ENCODE measurements around the gene ARHGEF12.

Gene ARHGEF12

DNA sequence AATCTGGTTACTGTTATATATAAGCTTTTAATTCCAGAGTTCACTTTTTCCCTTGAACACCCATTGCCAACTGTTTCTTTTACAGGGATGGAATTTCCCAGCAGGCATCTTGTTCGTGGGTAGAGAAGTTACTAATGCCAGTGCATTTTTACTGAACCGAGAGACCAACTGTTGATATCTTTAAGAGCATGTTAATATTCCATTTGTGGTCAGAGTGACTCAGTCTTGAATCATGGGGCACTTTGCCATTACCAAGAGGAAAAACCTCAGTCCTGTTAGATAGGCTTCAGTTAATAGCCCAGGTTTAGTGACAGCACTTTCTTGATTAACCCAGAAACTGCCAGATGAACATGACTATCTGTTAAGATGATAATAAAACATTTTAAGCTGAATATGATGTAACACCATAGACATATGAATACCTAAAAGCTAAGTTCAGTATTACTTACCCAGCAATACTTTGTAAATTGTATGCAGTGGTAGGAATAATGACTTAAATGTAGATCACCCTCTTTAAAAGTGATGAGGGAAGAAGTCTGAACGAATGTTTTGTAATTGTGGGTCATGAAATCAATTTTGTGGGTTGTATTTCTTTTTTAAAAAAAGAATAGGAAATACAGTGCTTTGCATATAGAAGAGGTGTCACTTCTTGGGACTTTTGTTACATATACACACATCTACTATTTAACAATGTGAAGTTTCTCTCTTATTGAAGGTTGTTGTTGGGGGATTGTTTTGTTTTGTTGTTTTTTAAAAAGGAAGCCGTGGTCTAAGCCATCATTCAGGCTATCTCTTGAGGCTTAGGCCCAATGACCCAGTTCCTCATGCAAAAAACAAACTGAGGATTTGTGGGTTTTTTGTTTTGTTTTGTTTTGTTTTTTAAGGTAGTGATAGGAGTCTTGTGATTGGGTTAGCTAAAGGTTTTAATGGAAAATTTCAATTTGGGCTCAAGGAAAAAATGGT is 96.1 kb downstream of the ARHGEF12 start:
- H3K27me3 ChIP-seq (ENCODE audit: insufficient read depth, low read length, poor library complexity): no peaks in the 10 kb centered on the region
- H3K79me2 ChIP-seq (ENCODE audit: control insufficient read depth, insufficient read depth, low read length): no peaks in the 10 kb centered on the region
- no peak overlapping the region for H3K4me2 ChIP-seq (ENCODE audit: low read length)
- H3K36me3 ChIP-seq (ENCODE audit: control insufficient read depth, insufficient read depth, low read length): no peaks in the 10 kb centered on the region
- no peak overlapping the region for H3K4me3 ChIP-seq (ENCODE audit: low read length)
- H2AK5ac ChIP-seq (ENCODE audit: low read length): no peak overlapping the region
- H2BK15ac ChIP-seq (replicated peaks; ENCODE audit: low read depth): no peak overlapping the region
- no peak overlapping the region for H4K8ac ChIP-seq (ENCODE audit: low read depth, low read length)
- no peak overlapping the region for H3K4ac ChIP-seq (ENCODE audit: low read depth, low read length)
- no peak overlapping the region for H2BK120ac ChIP-seq (ENCODE audit: low read depth, low read length)
- no peak overlapping the region for H3K56ac ChIP-seq (ENCODE audit: low read length)
- H3K4me1 ChIP-seq (ENCODE audit: control insufficient read depth, low read depth, low read length): no peaks in the 10 kb centered on the region
- no peak overlapping the region for H3K18ac ChIP-seq (ENCODE audit: low read length)
- peak; percentile 1 for DNase-seq
- WGBS (ENCODE audit: extremely low coverage, insufficient coverage, low lambda C conversion rate): no CpG with 5 or more reads among the region's 4 CpGs
- no peak overlapping the region for H3K9ac ChIP-seq (ENCODE audit: low read length)
- H4K5ac ChIP-seq (ENCODE audit: low read length): no peak overlapping the region
- no peak overlapping the region for H3K23ac ChIP-seq (ENCODE audit: low read length)
- H3K79me1 ChIP-seq (ENCODE audit: low read length): no peaks in the 10 kb centered on the region
- no peak overlapping the region for H2BK5ac ChIP-seq (ENCODE audit: low read length)
- no peak overlapping the region for H3K27ac ChIP-seq (ENCODE audit: low read depth, low read length)

DNA sequence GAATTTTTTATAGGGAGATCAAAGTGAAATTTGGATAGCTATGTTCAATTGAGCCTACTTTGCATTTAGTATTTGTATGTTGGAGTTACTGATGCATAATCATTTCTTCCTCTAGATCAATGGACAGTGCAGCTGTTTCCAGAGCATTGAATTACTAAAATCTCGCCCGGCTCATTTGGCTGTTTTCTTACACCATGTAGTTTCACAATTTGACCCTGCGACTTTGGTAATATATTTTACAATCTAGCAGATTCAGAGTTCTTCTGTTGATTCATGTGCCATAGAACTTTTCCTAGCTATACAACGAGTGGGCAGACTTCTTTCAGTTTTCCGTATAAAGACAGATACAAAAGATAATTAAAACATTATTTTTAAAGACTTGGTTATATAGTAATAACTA is 105.4 kb downstream of the ARHGEF12 start:
- H3K18ac ChIP-seq (ENCODE audit: low read length): no peak overlapping the region
- no peak overlapping the region for H2BK15ac ChIP-seq (replicated peaks; ENCODE audit: low read depth)
- no peak overlapping the region for H3K23ac ChIP-seq (ENCODE audit: low read length)
- H3K79me1 ChIP-seq (ENCODE audit: low read length): no peaks in the 10 kb centered on the region
- no peak overlapping the region for H3K56ac ChIP-seq (ENCODE audit: low read length)
- H3K9ac ChIP-seq (ENCODE audit: low read length): no peak overlapping the region
- H4K5ac ChIP-seq (ENCODE audit: low read length): no peak overlapping the region
- H3K4me2 ChIP-seq (ENCODE audit: low read length): no peak overlapping the region
- H2BK5ac ChIP-seq (ENCODE audit: low read length): no peak overlapping the region
- no peaks in the 10 kb centered on the region for H3K36me3 ChIP-seq (ENCODE audit: control insufficient read depth, insufficient read depth, low read length)
- H2AK5ac ChIP-seq (ENCODE audit: low read length): no peak overlapping the region
- H3K4ac ChIP-seq (ENCODE audit: low read depth, low read length): no peak overlapping the region
- WGBS (ENCODE audit: extremely low coverage, insufficient coverage, low lambda C conversion rate): no CpG with 5 or more reads among the region's 5 CpGs
- no peak overlapping the region for H3K27ac ChIP-seq (ENCODE audit: low read depth, low read length)
- H3K27me3 ChIP-seq (ENCODE audit: insufficient read depth, low read length, poor library complexity): no peaks in the 10 kb centered on the region
- no peaks in the 10 kb centered on the region for H3K79me2 ChIP-seq (ENCODE audit: control insufficient read depth, insufficient read depth, low read length)
- no peaks in the 10 kb centered on the region for H3K4me1 ChIP-seq (ENCODE audit: control insufficient read depth, low read depth, low read length)
- H2BK120ac ChIP-seq (ENCODE audit: low read depth, low read length): no peak overlapping the region
- no peak overlapping the region for H4K8ac ChIP-seq (ENCODE audit: low read depth, low read length)
- H3K4me3 ChIP-seq (ENCODE audit: low read length): no peak overlapping the region
- DNase-seq: no peak

DNA sequence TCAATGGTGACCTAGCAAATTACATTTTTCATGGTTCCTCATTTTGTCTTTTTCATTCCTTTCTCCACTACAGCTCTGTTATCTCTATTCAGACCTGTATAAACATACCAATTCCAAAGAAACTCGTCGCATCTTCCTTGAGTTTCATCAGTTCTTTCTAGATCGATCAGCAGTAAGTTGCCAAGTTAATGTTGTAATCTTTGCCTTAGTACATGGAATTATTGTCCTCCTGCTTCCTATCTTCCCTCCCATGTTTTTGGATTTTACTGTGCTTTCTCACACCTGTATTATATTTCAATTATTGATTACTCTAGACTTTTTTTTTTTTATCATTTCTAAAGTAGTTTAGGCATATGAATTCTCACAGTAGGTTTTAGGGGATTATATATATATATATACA is 105.8 kb downstream of the ARHGEF12 start:
- no peak overlapping the region for H2BK15ac ChIP-seq (replicated peaks; ENCODE audit: low read depth)
- no peak overlapping the region for H3K27ac ChIP-seq (ENCODE audit: low read depth, low read length)
- H2BK5ac ChIP-seq (ENCODE audit: low read length): no peak overlapping the region
- H3K56ac ChIP-seq (ENCODE audit: low read length): no peak overlapping the region
- no peaks in the 10 kb centered on the region for H3K4me1 ChIP-seq (ENCODE audit: control insufficient read depth, low read depth, low read length)
- H4K5ac ChIP-seq (ENCODE audit: low read length): no peak overlapping the region
- no peak overlapping the region for H3K4me2 ChIP-seq (ENCODE audit: low read length)
- WGBS (ENCODE audit: extremely low coverage, insufficient coverage, low lambda C conversion rate): no CpG with 5 or more reads among the region's 3 CpGs
- no peak overlapping the region for H3K4ac ChIP-seq (ENCODE audit: low read depth, low read length)
- no peaks in the 10 kb centered on the region for H3K27me3 ChIP-seq (ENCODE audit: insufficient read depth, low read length, poor library complexity)
- H3K18ac ChIP-seq (ENCODE audit: low read length): no peak overlapping the region
- H3K36me3 ChIP-seq (ENCODE audit: control insufficient read depth, insufficient read depth, low read length): peaks cover 2% of the 10 kb centered on the region
- no peak overlapping the region for H3K23ac ChIP-seq (ENCODE audit: low read length)
- H3K9ac ChIP-seq (ENCODE audit: low read length): no peak overlapping the region
- no peak for DNase-seq
- no peaks in the 10 kb centered on the region for H3K79me1 ChIP-seq (ENCODE audit: low read length)
- no peak overlapping the region for H2BK120ac ChIP-seq (ENCODE audit: low read depth, low read length)
- no peak overlapping the region for H2AK5ac ChIP-seq (ENCODE audit: low read length)
- H3K4me3 ChIP-seq (ENCODE audit: low read length): no peak overlapping the region
- H3K79me2 ChIP-seq (ENCODE audit: control insufficient read depth, insufficient read depth, low read length): no peaks in the 10 kb centered on the region
- no peak overlapping the region for H4K8ac ChIP-seq (ENCODE audit: low read depth, low read length)

DNA sequence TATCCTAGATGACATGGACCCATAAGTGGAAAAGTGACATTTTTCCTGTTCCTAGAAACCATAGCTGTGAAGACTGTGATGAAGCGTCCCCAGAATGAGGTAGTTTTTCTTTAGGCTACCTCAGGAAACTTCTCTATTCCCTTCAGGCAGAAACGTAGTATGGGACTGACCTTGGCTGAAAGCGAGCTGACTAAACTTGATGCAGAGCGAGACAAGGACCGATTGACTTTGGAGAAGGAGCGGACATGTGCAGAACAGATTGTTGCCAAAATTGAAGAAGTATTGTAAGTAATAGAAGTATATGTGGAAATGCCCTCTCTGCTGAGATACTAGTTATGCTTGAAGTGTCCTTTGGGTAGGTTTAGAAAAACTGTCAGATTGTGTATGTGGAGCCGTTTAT is 110.6 kb downstream of the ARHGEF12 start:
- Histone ChIP-seq H3K36me3 (ENCODE audit: control insufficient read depth, insufficient read depth, low read length) (peaks cover 3% of the 10 kb centered on the region), H4K5ac (ENCODE audit: low read length) (no peak overlapping the region), H4K8ac (ENCODE audit: low read depth, low read length) (no peak overlapping the region), H3K79me1 (ENCODE audit: low read length) (no peaks in the 10 kb centered on the region), H3K4me3 (ENCODE audit: low read length) (no peak overlapping the region), H2AK5ac (ENCODE audit: low read length) (no peak overlapping the region), H2BK120ac (ENCODE audit: low read depth, low read length) (no peak overlapping the region), H3K27ac (ENCODE audit: low read depth, low read length) (no peak overlapping the region), H2BK15ac (replicated peaks; ENCODE audit: low read depth) (no peak overlapping the region), H3K9ac (ENCODE audit: low read length) (no peak overlapping the region), H3K4me1 (ENCODE audit: control insufficient read depth, low read depth, low read length) (no peaks in the 10 kb centered on the region), H3K4ac (ENCODE audit: low read depth, low read length) (no peak overlapping the region), H3K79me2 (ENCODE audit: control insufficient read depth, insufficient read depth, low read length) (no peaks in the 10 kb centered on the region), H3K18ac (ENCODE audit: low read length) (no peak overlapping the region), H2BK5ac (ENCODE audit: low read length) (no peak overlapping the region), H3K4me2 (ENCODE audit: low read length) (no peak overlapping the region), H3K56ac (ENCODE audit: low read length) (no peak overlapping the region), H3K23ac (ENCODE audit: low read length) (no peak overlapping the region), H3K27me3 (ENCODE audit: insufficient read depth, low read length, poor library complexity) (no peaks in the 10 kb centered on the region)
- no peak for DNase-seq
- WGBS (ENCODE audit: extremely low coverage, insufficient coverage, low lambda C conversion rate): no CpG with 5 or more reads among the region's 7 CpGs

DNA sequence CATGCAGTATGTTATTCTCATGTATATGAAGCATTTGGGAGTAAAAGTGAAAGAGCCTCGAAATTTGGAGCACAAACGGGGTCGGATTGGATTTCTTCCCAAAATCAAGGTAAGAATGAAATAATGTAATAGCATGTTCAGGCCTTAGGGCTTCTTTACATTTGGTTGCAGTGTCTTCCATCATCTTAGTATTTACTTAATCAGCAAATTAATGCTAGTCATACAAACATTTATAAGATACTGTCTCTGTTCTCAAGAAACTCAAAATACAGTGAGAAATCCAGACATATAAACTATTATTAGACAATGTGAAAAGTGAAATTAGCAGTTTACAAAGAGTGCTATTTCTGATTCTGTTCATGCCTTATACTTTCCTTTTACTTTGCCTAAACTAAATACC is 112.0 kb downstream of the ARHGEF12 start:
- H3K23ac ChIP-seq (ENCODE audit: low read length): no peak overlapping the region
- DNase-seq: no peak

DNA sequence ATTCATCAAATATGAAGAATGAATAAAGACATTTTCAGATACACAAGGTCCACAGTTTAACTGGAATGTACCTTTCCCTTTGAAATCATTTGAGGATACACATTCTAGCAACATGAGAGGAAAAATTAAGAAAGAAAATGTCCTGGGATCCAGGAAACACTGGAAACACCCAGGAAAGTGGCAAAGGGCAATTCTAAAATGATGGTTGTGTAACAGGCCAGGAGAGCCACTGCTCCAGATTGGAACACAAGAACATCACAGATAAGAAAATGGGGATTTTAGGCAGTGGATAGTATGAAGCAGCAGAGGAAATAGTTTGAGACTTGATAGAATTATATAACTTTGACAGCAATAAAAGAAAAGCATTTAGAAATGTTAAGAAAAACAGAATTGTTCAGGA is 119.3 kb downstream of the ARHGEF12 start:
- Histone ChIP-seq H3K9ac (ENCODE audit: low read length) (no peak overlapping the region), H2BK120ac (ENCODE audit: low read depth, low read length) (no peak overlapping the region), H2AK5ac (ENCODE audit: low read length) (no peak overlapping the region), H3K56ac (ENCODE audit: low read length) (no peak overlapping the region), H2BK15ac (replicated peaks; ENCODE audit: low read depth) (no peak overlapping the region), H3K4me3 (ENCODE audit: low read length) (no peak overlapping the region), H3K4me2 (ENCODE audit: low read length) (no peak overlapping the region), H3K36me3 (ENCODE audit: control insufficient read depth, insufficient read depth, low read length) (peaks cover 1% of the 10 kb centered on the region), H3K27ac (ENCODE audit: low read depth, low read length) (no peak overlapping the region), H3K18ac (ENCODE audit: low read length) (no peak overlapping the region), H3K79me2 (ENCODE audit: control insufficient read depth, insufficient read depth, low read length) (no peaks in the 10 kb centered on the region), H3K23ac (ENCODE audit: low read length) (no peak overlapping the region), H2BK5ac (ENCODE audit: low read length) (no peak overlapping the region), H3K27me3 (ENCODE audit: insufficient read depth, low read length, poor library complexity) (no peaks in the 10 kb centered on the region), H3K4me1 (ENCODE audit: control insufficient read depth, low read depth, low read length) (no peaks in the 10 kb centered on the region), H4K5ac (ENCODE audit: low read length) (no peak overlapping the region), H3K4ac (ENCODE audit: low read depth, low read length) (no peak overlapping the region), H4K8ac (ENCODE audit: low read depth, low read length) (no peak overlapping the region), H3K79me1 (ENCODE audit: low read length) (no peaks in the 10 kb centered on the region)
- no peak for DNase-seq

More for the DNA sequence above, 112.0 kb downstream of the ARHGEF12 start:
- no peak overlapping the region for H2BK15ac ChIP-seq (replicated peaks; ENCODE audit: low read depth)
- WGBS (ENCODE audit: extremely low coverage, insufficient coverage, low lambda C conversion rate): no CpG with 5 or more reads among the region's 3 CpGs
- no peak overlapping the region for H2BK5ac ChIP-seq (ENCODE audit: low read length)
- H3K36me3 ChIP-seq (ENCODE audit: control insufficient read depth, insufficient read depth, low read length): peaks cover 3% of the 10 kb centered on the region
- H4K5ac ChIP-seq (ENCODE audit: low read length): no peak overlapping the region
- H3K79me1 ChIP-seq (ENCODE audit: low read length): no peaks in the 10 kb centered on the region
- H3K27ac ChIP-seq (ENCODE audit: low read depth, low read length): no peak overlapping the region
- no peak overlapping the region for H4K8ac ChIP-seq (ENCODE audit: low read depth, low read length)
- H2BK120ac ChIP-seq (ENCODE audit: low read depth, low read length): no peak overlapping the region
- H3K4me2 ChIP-seq (ENCODE audit: low read length): no peak overlapping the region
- H3K56ac ChIP-seq (ENCODE audit: low read length): no peak overlapping the region
- no peak overlapping the region for H3K4me3 ChIP-seq (ENCODE audit: low read length)
- no peaks in the 10 kb centered on the region for H3K4me1 ChIP-seq (ENCODE audit: control insufficient read depth, low read depth, low read length)
- no peak overlapping the region for H3K4ac ChIP-seq (ENCODE audit: low read depth, low read length)
- no peaks in the 10 kb centered on the region for H3K27me3 ChIP-seq (ENCODE audit: insufficient read depth, low read length, poor library complexity)
- H2AK5ac ChIP-seq (ENCODE audit: low read length): no peak overlapping the region
- no peak overlapping the region for H3K9ac ChIP-seq (ENCODE audit: low read length)
- no peak overlapping the region for H3K18ac ChIP-seq (ENCODE audit: low read length)
- no peaks in the 10 kb centered on the region for H3K79me2 ChIP-seq (ENCODE audit: control insufficient read depth, insufficient read depth, low read length)

All from mesendoderm (in vitro differentiated cells).